AG10803 (cell line): ENCODE data around the gene ATF5.

Source experiments
- DNase-seq: peaks from one replicate; pipeline ENCODE4 v3.0.0; 2010; ENCODE audit warnings: low read depth
- H3K4me3 ChIP-seq: 2 replicates; pipeline ENCODE4 v1.5.1; 2011; ENCODE audit warnings: mild to moderate bottlenecking, low read length, control low read depth
- CTCF ChIP-seq: conservative IDR thresholded peaks from 2 replicates; pipeline ENCODE4 v1.5.1; 2011; ENCODE audit warnings: mild to moderate bottlenecking, low read length, control low read depth, inconsistent platforms

Gene ATF5

GRCh38 chr19:49916839-49917733 is 11.9 kb upstream of the ATF5 start:
- no peak for TF ChIP-seq CTCF
- no peak overlapping the region for H3K4me3 ChIP-seq
- DNase-seq: no peak

GRCh38 chr19:49918089-49918488 is 10.9 kb upstream of the ATF5 start:
- DNase-seq: no peak
- TF ChIP-seq CTCF: no peak
- H3K4me3 ChIP-seq: no peak overlapping the region

GRCh38 chr19:49920624-49921363 is 8.2 kb upstream of the ATF5 start:
- no peak overlapping the region for H3K4me3 ChIP-seq
- TF ChIP-seq CTCF: no peak
- no peak for DNase-seq

GRCh38 chr19:49921871-49922795 is 6.9 kb upstream of the ATF5 start:
- no peak for TF ChIP-seq CTCF
- peak; percentile 81 for DNase-seq
- H3K4me3 ChIP-seq: no peak overlapping the region

GRCh38 chr19:49923055-49924003 is 5.7 kb upstream of the ATF5 start:
- no peak for TF ChIP-seq CTCF
- no peak for DNase-seq
- H3K4me3 ChIP-seq: no peak overlapping the region
